ENCODE results near the gene TNFRSF18. TPM values are rescaled to one million over a fixed set of nuclear protein-coding genes. Genes with fewer than 3 reads are reported as not detected.
A peak's percentile ranks its signal among the peaks of the same experiment; 100 is the strongest.

TNFRSF18 gene
- total and polyA plus RNA-seq, 9 donors, result 1.8 to 7.4 (median 3.0) TPM

GRCh38 chr1:1183833-1184775, 22.3 kb downstream of the TNFRSF18 start:
- Histone ChIP-seq H3K4me1 (ENCODE audit: control insufficient read depth, insufficient read depth, low read length) (peaks cover 38% of the 10 kb centered on the region), H3K4me3 (ENCODE audit: low read length) (no peak overlapping the region), H3K36me3 (ENCODE audit: control insufficient read depth, insufficient read depth, low read length) (no peaks in the 10 kb centered on the region), H3K27ac (ENCODE audit: low read length) (no peak overlapping the region), H3K27me3 (ENCODE audit: control insufficient read depth, insufficient read depth, low read length) (no peaks in the 10 kb centered on the region), H3K9me3 (replicated peaks; ENCODE audit: control insufficient read depth, low read depth, low read length) (peaks cover 2% of the 10 kb centered on the region)
- DNase-seq, result no peak
- WGBS (ENCODE audit: insufficient coverage), result 80% methylated on average over 20 of the region's 33 CpGs

- no peaks in the 10 kb centered on the region for H3K27me3 ChIP-seq (ENCODE audit: control insufficient read depth, insufficient read depth, low read length)
- H3K4me1 ChIP-seq (ENCODE audit: control insufficient read depth, insufficient read depth, low read length), result peaks cover 38% of the 10 kb centered on the region
- 56% methylated on average over 21 of the region's 21 CpGs for WGBS (ENCODE audit: insufficient coverage)
- peak; percentile 59 for DNase-seq
- H3K9me3 ChIP-seq (replicated peaks; ENCODE audit: control insufficient read depth, low read depth, low read length), result peaks cover 2% of the 10 kb centered on the region
- H3K4me3 ChIP-seq (ENCODE audit: low read length), result no peak overlapping the region
- H3K36me3 ChIP-seq (ENCODE audit: control insufficient read depth, insufficient read depth, low read length), result no peaks in the 10 kb centered on the region
- no peak overlapping the region for H3K27ac ChIP-seq (ENCODE audit: low read length)
Measured at GRCh38 chr1:1183221-1183747, 23.1 kb downstream of the TNFRSF18 start.

- 59% methylated on average over 29 of the region's 39 CpGs for WGBS (ENCODE audit: insufficient coverage)
- H3K27ac ChIP-seq (ENCODE audit: low read length), result no peak overlapping the region
- no peaks in the 10 kb centered on the region for H3K36me3 ChIP-seq (ENCODE audit: control insufficient read depth, insufficient read depth, low read length)
- no peaks in the 10 kb centered on the region for H3K9me3 ChIP-seq (replicated peaks; ENCODE audit: control insufficient read depth, low read depth, low read length)
- H3K4me1 ChIP-seq (ENCODE audit: control insufficient read depth, insufficient read depth, low read length), result peaks cover 38% of the 10 kb centered on the region
- DNase-seq, result no peak
- H3K4me3 ChIP-seq (ENCODE audit: low read length), result no peak overlapping the region
- H3K27me3 ChIP-seq (ENCODE audit: control insufficient read depth, insufficient read depth, low read length), result peaks cover 3% of the 10 kb centered on the region
Measured at GRCh38 chr1:1182491-1183220, 23.7 kb downstream of the TNFRSF18 start.

GRCh38 chr1:1181938-1182410, 24.4 kb downstream of the TNFRSF18 start:
- no peaks in the 10 kb centered on the region for H3K36me3 ChIP-seq (ENCODE audit: control insufficient read depth, insufficient read depth, low read length)
- 69% methylated on average over 21 of the region's 21 CpGs for WGBS (ENCODE audit: insufficient coverage)
- H3K4me1 ChIP-seq (ENCODE audit: control insufficient read depth, insufficient read depth, low read length), result peaks cover 38% of the 10 kb centered on the region
- H3K9me3 ChIP-seq (replicated peaks; ENCODE audit: control insufficient read depth, low read depth, low read length), result no peaks in the 10 kb centered on the region
- DNase-seq, result no peak
- H3K27me3 ChIP-seq (ENCODE audit: control insufficient read depth, insufficient read depth, low read length), result peaks cover 10% of the 10 kb centered on the region
- H3K4me3 ChIP-seq (ENCODE audit: low read length), result no peak overlapping the region
- H3K27ac ChIP-seq (ENCODE audit: low read length), result no peak overlapping the region

- peak; percentile 32 for DNase-seq
- H3K27ac ChIP-seq (ENCODE audit: low read length), result no peak overlapping the region
- H3K36me3 ChIP-seq (ENCODE audit: control insufficient read depth, insufficient read depth, low read length), result no peaks in the 10 kb centered on the region
- WGBS (ENCODE audit: insufficient coverage), result 67% methylated on average over 26 of the region's 26 CpGs
- H3K9me3 ChIP-seq (replicated peaks; ENCODE audit: control insufficient read depth, low read depth, low read length), result no peaks in the 10 kb centered on the region
- H3K4me3 ChIP-seq (ENCODE audit: low read length), result no peak overlapping the region
- H3K4me1 ChIP-seq (ENCODE audit: control insufficient read depth, insufficient read depth, low read length), result peaks cover 38% of the 10 kb centered on the region
- peaks cover 16% of the 10 kb centered on the region for H3K27me3 ChIP-seq (ENCODE audit: control insufficient read depth, insufficient read depth, low read length)
Measured at GRCh38 chr1:1181129-1181937, 25.1 kb downstream of the TNFRSF18 start.

GRCh38 chr1:1179983-1180861, 26.2 kb downstream of the TNFRSF18 start:
- DNase-seq, result no peak
- peaks cover 28% of the 10 kb centered on the region for H3K27me3 ChIP-seq (ENCODE audit: control insufficient read depth, insufficient read depth, low read length)
- no peak overlapping the region for H3K27ac ChIP-seq (ENCODE audit: low read length)
- H3K4me3 ChIP-seq (ENCODE audit: low read length), result no peak overlapping the region
- no peaks in the 10 kb centered on the region for H3K9me3 ChIP-seq (replicated peaks; ENCODE audit: control insufficient read depth, low read depth, low read length)
- H3K4me1 ChIP-seq (ENCODE audit: control insufficient read depth, insufficient read depth, low read length), result peaks cover 34% of the 10 kb centered on the region
- no peaks in the 10 kb centered on the region for H3K36me3 ChIP-seq (ENCODE audit: control insufficient read depth, insufficient read depth, low read length)
- WGBS (ENCODE audit: insufficient coverage), result 61% methylated on average over 28 of the region's 51 CpGs

GRCh38 chr1:1179346-1179982, 26.9 kb downstream of the TNFRSF18 start:
- H3K36me3 ChIP-seq (ENCODE audit: control insufficient read depth, insufficient read depth, low read length), result no peaks in the 10 kb centered on the region
- H3K27me3 ChIP-seq (ENCODE audit: control insufficient read depth, insufficient read depth, low read length), result peaks cover 33% of the 10 kb centered on the region
- WGBS (ENCODE audit: insufficient coverage), result 80% methylated on average over 20 of the region's 25 CpGs
- no peak overlapping the region for H3K27ac ChIP-seq (ENCODE audit: low read length)
- H3K4me1 ChIP-seq (ENCODE audit: control insufficient read depth, insufficient read depth, low read length), result peaks cover 30% of the 10 kb centered on the region
- H3K9me3 ChIP-seq (replicated peaks; ENCODE audit: control insufficient read depth, low read depth, low read length), result no peaks in the 10 kb centered on the region
- no peak for DNase-seq
- H3K4me3 ChIP-seq (ENCODE audit: low read length), result no peak overlapping the region

- no peak overlapping the region for H3K27ac ChIP-seq (ENCODE audit: low read length)
- H3K9me3 ChIP-seq (replicated peaks; ENCODE audit: control insufficient read depth, low read depth, low read length), result no peaks in the 10 kb centered on the region
- H3K4me1 ChIP-seq (ENCODE audit: control insufficient read depth, insufficient read depth, low read length), result peaks cover 33% of the 10 kb centered on the region
- 81% methylated on average over 31 of the region's 32 CpGs for WGBS (ENCODE audit: insufficient coverage)
- H3K36me3 ChIP-seq (ENCODE audit: control insufficient read depth, insufficient read depth, low read length), result no peaks in the 10 kb centered on the region
- DNase-seq, result no peak
- peaks cover 39% of the 10 kb centered on the region for H3K27me3 ChIP-seq (ENCODE audit: control insufficient read depth, insufficient read depth, low read length)
- H3K4me3 ChIP-seq (ENCODE audit: low read length), result no peak overlapping the region
Measured at GRCh38 chr1:1178794-1179331, 27.5 kb downstream of the TNFRSF18 start.
